Activated CD4-positive, alpha-beta T cell treated with anti-CD3 and anti-CD28 coated beads for 36 hours (primary cell): ENCODE results near the gene ZCRB1. TPM values are rescaled to one million over a fixed set of nuclear protein-coding genes. Genes with fewer than 3 reads are reported as not detected.

ENCODE experiments used
- ATAC-seq: fragments of 200-7000 bp; cut with Tn5 transposase; one replicate; pipeline ENCODE4 v1.10.0; 2021; ENCODE audit warnings: mild to moderate bottlenecking, moderate library complexity
- CTCF ChIA-PET: fragments of 350-600 bp; sonication (Branson Sonifier 250); formaldehyde crosslinking; loops from one replicate; lab custom pipeline; 2021; ENCODE audit warnings: antibody characterized with exemption; lab: Charles Lee
- POLR2A ChIA-PET: fragments of 350-600 bp; sonication (Branson Sonifier 250); formaldehyde crosslinking; loops from one replicate; lab custom pipeline; 2021; ENCODE audit warnings: antibody characterized with exemption, inconsistent platforms; lab: Charles Lee
- DNase-seq: peaks from one replicate; pipeline ENCODE4 v3.0.0-alpha.2; 2020
- H3K27ac Mint-ChIP-seq: one replicate; pipeline ENCODE4 v1.8.0; 2021; ENCODE audit warnings: mixed read lengths
- H3K27me3 Mint-ChIP-seq: one replicate; pipeline ENCODE4 v1.8.0; 2021; ENCODE audit warnings: mixed read lengths
- H3K36me3 Mint-ChIP-seq: one replicate; pipeline ENCODE4 v1.8.0; 2021; ENCODE audit warnings: low read depth, mixed read lengths
- H3K4me1 Mint-ChIP-seq: one replicate; pipeline ENCODE4 v1.8.0; 2021; ENCODE audit warnings: mixed read lengths
- H3K4me3 Mint-ChIP-seq: one replicate; pipeline ENCODE4 v1.8.0; 2021; ENCODE audit warnings: mild to moderate bottlenecking, moderate library complexity, mixed read lengths
- H3K9me3 Mint-ChIP-seq: one replicate; pipeline ENCODE4 v1.8.0; 2021; ENCODE audit warnings: low read depth, mixed read lengths
- intact Hi-C, 2 experiments: fragments of 100-400 bp; cut with DNase I in 1 of 2; cut with micrococcal nuclease in 1 of 2; formaldehyde crosslinking; loops; one replicate each; pipeline versions ENCODE4 v1.14.2 to v1.15.1; 2022 to 2024; cut with DNase I, micrococcal nuclease
- total RNA-seq, 2 experiments: library from RNA; stranded (reverse); gene quantifications; one replicate each; pipeline ENCODE4 v1.2.3, GENCODE V29; 2021

Gene ZCRB1
- total RNA-seq, 2 experiments from 2014 or later, result 79.9 to 103 TPM

- Mint-ChIP-seq H3K27ac (no peak overlapping the region), H3K4me1 (peaks cover 17% of the 10 kb centered on the region), H3K4me3 (no peak overlapping the region), H3K36me3 (no peaks in the 10 kb centered on the region), H3K27me3 (no peaks in the 10 kb centered on the region), H3K9me3 (no peaks in the 10 kb centered on the region)
- DNase-seq (no peak), ATAC-seq (no peak)
- POLR2A ChIA-PET, result no interaction called here
- CTCF ChIA-PET, result interaction anchor here (0.7 to 2.5 kb wide), 6 partner anchors 14 to 1106 kb away, joined by 3 to 10 read pairs (median 4); no protein-coding TSS in a partner anchor
- intact Hi-C loops, result no loop called here
These were observed 27.0 kb downstream of the ZCRB1 start for GRCh38 chr12:42298887-42299286.

GRCh38 chr12:42296503-42297109 is 29.3 kb downstream of the ZCRB1 start:
- POLR2A ChIA-PET, result no interaction called here
- H3K4me3 Mint-ChIP-seq, result no peak overlapping the region
- H3K36me3 Mint-ChIP-seq, result no peaks in the 10 kb centered on the region
- ATAC-seq (no peak), DNase-seq (peak; percentile 28)
- peaks cover under 1% of the 10 kb centered on the region for H3K27me3 Mint-ChIP-seq
- CTCF ChIA-PET, result interaction anchor here (0.6 to 2.5 kb wide), 10 partner anchors 12 to 1150 kb away, joined by 3 to 10 read pairs (median 3); no protein-coding TSS in a partner anchor
- no peak overlapping the region for H3K27ac Mint-ChIP-seq
- intact Hi-C loops, result loop anchor here in 1 of 2 experiments (1.0 kb wide), 1 partner anchor 76 kb away; no protein-coding TSS in a partner anchor
- H3K4me1 Mint-ChIP-seq, result peaks cover 17% of the 10 kb centered on the region
- no peaks in the 10 kb centered on the region for H3K9me3 Mint-ChIP-seq

- DNase-seq, result no peak
- Mint-ChIP-seq H3K4me1 (no peaks in the 10 kb centered on the region), H3K4me3 (no peak overlapping the region), H3K27ac (no peak overlapping the region), H3K27me3 (peaks cover 7% of the 10 kb centered on the region), H3K36me3 (no peaks in the 10 kb centered on the region), H3K9me3 (no peaks in the 10 kb centered on the region)
- no peak for ATAC-seq
- intact Hi-C loops, result no loop called here
- ChIA-PET POLR2A (no interaction called here), CTCF (interaction anchor here (0.7 kb wide), 1 partner anchor 925 kb away, joined by 3 read pairs; no protein-coding TSS in a partner anchor)
These were observed 34.2 kb downstream of the ZCRB1 start for GRCh38 chr12:42291680-42292079.

- Mint-ChIP-seq H3K4me1 (peaks cover 4% of the 10 kb centered on the region), H3K36me3 (no peaks in the 10 kb centered on the region), H3K27me3 (peaks cover 7% of the 10 kb centered on the region), H3K27ac (no peak overlapping the region), H3K9me3 (no peaks in the 10 kb centered on the region), H3K4me3 (no peak overlapping the region)
- DNase-seq, result no peak
- POLR2A ChIA-PET, result no interaction called here
- CTCF ChIA-PET, result no interaction called here
- ATAC-seq, result no peak
- intact Hi-C loops, result no loop called here
These were observed 37.4 kb downstream of the ZCRB1 start for GRCh38 chr12:42288544-42288943.

GRCh38 chr12:42286741-42287140 is 39.2 kb downstream of the ZCRB1 start:
- DNase-seq (no peak), ATAC-seq (no peak)
- Mint-ChIP-seq H3K36me3 (no peaks in the 10 kb centered on the region), H3K27me3 (peaks cover 7% of the 10 kb centered on the region), H3K9me3 (no peaks in the 10 kb centered on the region), H3K4me1 (peaks cover 4% of the 10 kb centered on the region), H3K27ac (no peak overlapping the region), H3K4me3 (no peak overlapping the region)
- intact Hi-C loops, result no loop called here
- POLR2A ChIA-PET, result no interaction called here
- CTCF ChIA-PET, result no interaction called here

GRCh38 chr12:42285431-42285830 is 40.5 kb downstream of the ZCRB1 start:
- ChIA-PET CTCF (interaction anchor here (0.7 to 1.6 kb wide), 2 partner anchors 28 to 87 kb away, joined by 4 to 5 read pairs; no protein-coding TSS in a partner anchor), POLR2A (no interaction called here)
- Mint-ChIP-seq H3K4me3 (no peak overlapping the region), H3K27ac (no peak overlapping the region), H3K9me3 (no peaks in the 10 kb centered on the region), H3K27me3 (peaks cover 5% of the 10 kb centered on the region), H3K36me3 (no peaks in the 10 kb centered on the region), H3K4me1 (peaks cover 4% of the 10 kb centered on the region)
- DNase-seq, result no peak
- no peak for ATAC-seq
- intact Hi-C loops, result no loop called here

- no peak for ATAC-seq
- ChIA-PET POLR2A (no interaction called here), CTCF (interaction anchor here (0.7 to 2.8 kb wide), 5 partner anchors 11 to 87 kb away, joined by 3 to 9 read pairs (median 4); no protein-coding TSS in a partner anchor)
- H3K27ac Mint-ChIP-seq, result no peak overlapping the region
- H3K9me3 Mint-ChIP-seq, result no peaks in the 10 kb centered on the region
- no peak overlapping the region for H3K4me3 Mint-ChIP-seq
- H3K4me1 Mint-ChIP-seq, result peaks cover 4% of the 10 kb centered on the region
- DNase-seq, result no peak
- intact Hi-C loops, result no loop called here
- H3K27me3 Mint-ChIP-seq, result peaks cover 5% of the 10 kb centered on the region
- H3K36me3 Mint-ChIP-seq, result no peaks in the 10 kb centered on the region
These were observed 41.0 kb downstream of the ZCRB1 start for GRCh38 chr12:42284876-42285275.

- Mint-ChIP-seq H3K4me1 (peaks cover 4% of the 10 kb centered on the region), H3K36me3 (no peaks in the 10 kb centered on the region), H3K9me3 (no peaks in the 10 kb centered on the region), H3K4me3 (no peak overlapping the region), H3K27me3 (peaks cover 3% of the 10 kb centered on the region), H3K27ac (no peak overlapping the region)
- POLR2A ChIA-PET, result no interaction called here
- no peak for DNase-seq
- ATAC-seq, result no peak
- CTCF ChIA-PET, result interaction anchor here (1.2 to 2.8 kb wide), 3 partner anchors 12 to 15 kb away, joined by 3 to 9 read pairs (median 3); no protein-coding TSS in a partner anchor
- intact Hi-C loops, result no loop called here
These were observed 41.7 kb downstream of the ZCRB1 start for GRCh38 chr12:42284157-42284556.

GRCh38 chr12:42283739-42284138 is 42.2 kb downstream of the ZCRB1 start:
- Mint-ChIP-seq H3K4me3 (no peak overlapping the region), H3K27me3 (peaks cover 3% of the 10 kb centered on the region), H3K36me3 (no peaks in the 10 kb centered on the region), H3K27ac (no peak overlapping the region), H3K4me1 (peaks cover 4% of the 10 kb centered on the region), H3K9me3 (no peaks in the 10 kb centered on the region)
- ChIA-PET CTCF (interaction anchor here (1.2 to 2.8 kb wide), 3 partner anchors 12 to 15 kb away, joined by 3 to 9 read pairs (median 3); no protein-coding TSS in a partner anchor), POLR2A (no interaction called here)
- no peak for ATAC-seq
- DNase-seq, result no peak
- intact Hi-C loops, result no loop called here

- intact Hi-C loops, result no loop called here
- DNase-seq (no peak), ATAC-seq (no peak)
- ChIA-PET CTCF (interaction anchor here (0.7 to 2.8 kb wide), 2 partner anchors 9 to 16 kb away, joined by 3 to 9 read pairs; no protein-coding TSS in a partner anchor), POLR2A (interaction anchor here (0.6 kb wide), 1 partner anchor 39 kb away, joined by 6 read pairs; no protein-coding TSS in a partner anchor)
- H3K4me1 Mint-ChIP-seq, result peaks cover 4% of the 10 kb centered on the region
- no peak overlapping the region for H3K27ac Mint-ChIP-seq
- H3K36me3 Mint-ChIP-seq, result no peaks in the 10 kb centered on the region
- H3K4me3 Mint-ChIP-seq, result no peak overlapping the region
- no peaks in the 10 kb centered on the region for H3K9me3 Mint-ChIP-seq
- no peaks in the 10 kb centered on the region for H3K27me3 Mint-ChIP-seq
These were observed 43.6 kb downstream of the ZCRB1 start for GRCh38 chr12:42282294-42282693.

GRCh38 chr12:42281844-42282243 is 44.0 kb downstream of the ZCRB1 start:
- Mint-ChIP-seq H3K27ac (no peak overlapping the region), H3K9me3 (no peaks in the 10 kb centered on the region), H3K27me3 (no peaks in the 10 kb centered on the region), H3K4me1 (peaks cover 4% of the 10 kb centered on the region), H3K36me3 (no peaks in the 10 kb centered on the region), H3K4me3 (no peak overlapping the region)
- DNase-seq, result no peak
- ATAC-seq, result no peak
- CTCF ChIA-PET, result interaction anchor here (2.8 kb wide), 1 partner anchor 16 kb away, joined by 9 read pairs; no protein-coding TSS in a partner anchor
- POLR2A ChIA-PET, result interaction anchor here (0.6 kb wide), 1 partner anchor 38 kb away, joined by 6 read pairs; no protein-coding TSS in a partner anchor
- intact Hi-C loops, result no loop called here

GRCh38 chr12:42281278-42281677 is 44.6 kb downstream of the ZCRB1 start:
- H3K36me3 Mint-ChIP-seq, result no peaks in the 10 kb centered on the region
- H3K4me3 Mint-ChIP-seq, result no peak overlapping the region
- ChIA-PET CTCF (no interaction called here), POLR2A (no interaction called here)
- no peak for DNase-seq
- no peak overlapping the region for H3K27ac Mint-ChIP-seq
- intact Hi-C loops, result no loop called here
- H3K4me1 Mint-ChIP-seq, result peaks cover 4% of the 10 kb centered on the region
- no peak for ATAC-seq
- H3K9me3 Mint-ChIP-seq, result no peaks in the 10 kb centered on the region
- H3K27me3 Mint-ChIP-seq, result no peaks in the 10 kb centered on the region
